H9 (cell line): Measurements from ENCODE around the gene NSMCE4A. TPM values are rescaled to one million over a fixed set of nuclear protein-coding genes. Genes with fewer than 3 reads are reported as not detected.

ENCODE experiments used
- DNase-seq: peaks from one replicate; pipeline ENCODE4 v3.0.0-alpha.2; 2017
- H2AFZ ChIP-seq: one replicate; pipeline ENCODE4 v1.6.1; 2013; ENCODE audit warnings: mild to moderate bottlenecking, low read length, control low read depth, moderate library complexity
- H2AK5ac ChIP-seq: 2 replicates; pipeline ENCODE4 v1.6.1; 2013; ENCODE audit warnings: low read length, control low read depth, mixed read lengths; ENCODE audit not compliant: insufficient read length
- H2BK120ac ChIP-seq: one replicate; pipeline ENCODE4 v1.6.1; 2013; ENCODE audit warnings: low read depth, mild to moderate bottlenecking, low read length, control low read depth, inconsistent platforms; ENCODE audit not compliant: poor library complexity, severe bottlenecking
- H2BK12ac ChIP-seq: 2 replicates; pipeline ENCODE4 v1.6.1; 2013; ENCODE audit warnings: low read length, control low read depth, mixed read lengths, low read depth; ENCODE audit not compliant: insufficient read length
- H2BK15ac ChIP-seq: 2 replicates; pipeline ENCODE4 v1.6.1; 2013; ENCODE audit warnings: low read depth, low read length, control low read depth
- H2BK20ac ChIP-seq: one replicate; pipeline ENCODE4 v1.6.1; 2013; ENCODE audit warnings: low read depth, mild to moderate bottlenecking, low read length, control low read depth, inconsistent platforms; ENCODE audit not compliant: poor library complexity, severe bottlenecking
- H2BK5ac ChIP-seq: 2 replicates; pipeline ENCODE4 v1.6.1; 2013; ENCODE audit warnings: low read length, control low read depth, mixed read lengths; ENCODE audit not compliant: insufficient read length
- H3K14ac ChIP-seq: 2 replicates; pipeline ENCODE4 v1.6.1; 2013; ENCODE audit warnings: low read length, control low read depth; ENCODE audit not compliant: insufficient read depth
- H3K18ac ChIP-seq: 2 replicates; pipeline ENCODE4 v1.6.1; 2013; ENCODE audit warnings: low read depth, mild to moderate bottlenecking, mixed read lengths, low read length, control low read depth; ENCODE audit not compliant: insufficient read length
- H3K23ac ChIP-seq: 2 replicates; pipeline ENCODE4 v1.6.1; 2013; ENCODE audit warnings: low read length, control low read depth, mixed read lengths, low read depth; ENCODE audit not compliant: insufficient read length
- H3K23me2 ChIP-seq: 2 replicates; pipeline ENCODE4 v1.6.1; 2013; ENCODE audit warnings: low read depth, mild to moderate bottlenecking, mixed read lengths, low read length, control low read depth; ENCODE audit not compliant: insufficient read length, poor library complexity, severe bottlenecking
- H3K27ac ChIP-seq: 2 replicates; pipeline ENCODE4 v1.5.1; 2013; ENCODE audit warnings: low read length, control low read depth, mixed read lengths, low read depth; ENCODE audit not compliant: insufficient read length
- H3K27me3 ChIP-seq: 2 replicates; pipeline ENCODE4 v1.6.1; 2013; ENCODE audit warnings: low read length, control low read depth, inconsistent platforms; ENCODE audit not compliant: insufficient read depth
- H3K4ac ChIP-seq: 2 replicates; pipeline ENCODE4 v1.6.1; 2013; ENCODE audit warnings: low read depth, mild to moderate bottlenecking, control low read depth, inconsistent platforms, low read length, moderate library complexity
- H3K4me1 ChIP-seq: 2 replicates; pipeline ENCODE4 v1.6.1; 2013; ENCODE audit warnings: low read length, control low read depth, inconsistent platforms; ENCODE audit not compliant: insufficient read depth
- H3K4me2 ChIP-seq: 2 replicates; pipeline ENCODE4 v1.6.1; 2013; ENCODE audit warnings: low read length, control low read depth, mixed read lengths; ENCODE audit not compliant: insufficient read length, insufficient read depth
- H3K56ac ChIP-seq: 2 replicates; pipeline ENCODE4 v1.6.1; 2013; ENCODE audit warnings: low read depth, mild to moderate bottlenecking, mixed read lengths, low read length, control low read depth; ENCODE audit not compliant: insufficient read length
- H3K79me1 ChIP-seq: 2 replicates; pipeline ENCODE4 v1.6.1; 2013; ENCODE audit warnings: low read depth, mild to moderate bottlenecking, moderate library complexity, low read length, control low read depth, inconsistent platforms; ENCODE audit not compliant: insufficient read depth, poor library complexity, severe bottlenecking
- H3K79me2 ChIP-seq: 2 replicates; pipeline ENCODE4 v1.6.1; 2013; ENCODE audit warnings: low read length, control low read depth, inconsistent platforms; ENCODE audit not compliant: insufficient read depth
- H3K9ac ChIP-seq: 2 replicates; pipeline ENCODE4 v1.6.1; 2013; ENCODE audit warnings: low read length, control low read depth, mixed read lengths; ENCODE audit not compliant: insufficient read length; ENCODE audit errors: extremely low read depth
- H3K9me3 ChIP-seq: one replicate; pipeline ENCODE4 v1.6.1; 2013; ENCODE audit warnings: low read depth, low read length, inconsistent platforms; ENCODE audit not compliant: control insufficient read depth
- H3T11ph ChIP-seq: one replicate; pipeline ENCODE4 v1.6.1; 2013; ENCODE audit warnings: mild to moderate bottlenecking, low read length, control low read depth, inconsistent platforms
- H4K20me1 ChIP-seq: one replicate; pipeline ENCODE4 v1.6.1; 2013; ENCODE audit not compliant: control insufficient read depth, insufficient read length, insufficient read depth
- H4K5ac ChIP-seq: 2 replicates; pipeline ENCODE4 v1.6.1; 2013; ENCODE audit warnings: low read depth, mild to moderate bottlenecking, mixed read lengths, low read length, control low read depth; ENCODE audit not compliant: insufficient read length
- H4K8ac ChIP-seq: replicated peaks from 2 replicates; pipeline ENCODE4 v1.6.1; 2013; ENCODE audit warnings: low read length, control low read depth, mixed read lengths, low read depth; ENCODE audit not compliant: insufficient read length
- H4K91ac ChIP-seq: 2 replicates; pipeline ENCODE4 v1.6.1; 2013; ENCODE audit warnings: low read depth, mild to moderate bottlenecking, moderate library complexity, mixed read lengths, low read length, control low read depth; ENCODE audit not compliant: insufficient read length
- H3K27ac Mint-ChIP-seq, 3 experiments: 2 replicates in 2 of 3; 3 replicates in 1 of 3; pipeline ENCODE4 v1.8.0; 2020 to 2021; ENCODE audit warnings: mixed read lengths in 3 of 3, mild to moderate bottlenecking in 1 of 3, moderate library complexity in 1 of 3
- H3K27me3 Mint-ChIP-seq: 2 replicates; pipeline ENCODE4 v1.8.0; 2021; ENCODE audit warnings: low read depth, mild to moderate bottlenecking, moderate library complexity, mixed read lengths
- H3K36me3 Mint-ChIP-seq, 3 experiments: 2 replicates in 2 of 3; 3 replicates in 1 of 3; pipeline ENCODE4 v1.8.0; 2020 to 2021; ENCODE audit warnings: low read depth in 3 of 3, mixed read lengths in 3 of 3; ENCODE audit not compliant: insufficient read depth in 1 of 3
- H3K4me1 Mint-ChIP-seq, 2 experiments: 2 replicates each; pipeline ENCODE4 v1.8.0; 2020; ENCODE audit warnings: mixed read lengths in 2 of 2
- H3K4me3 Mint-ChIP-seq, 2 experiments: 2 replicates in 1 of 2; 3 replicates in 1 of 2; pipeline ENCODE4 v1.8.0; 2020 to 2021; ENCODE audit warnings: mild to moderate bottlenecking in 2 of 2, mixed read lengths in 2 of 2, moderate library complexity in 1 of 2
- H3K9me3 Mint-ChIP-seq, 2 experiments: 2 replicates in 1 of 2; 3 replicates in 1 of 2; pipeline ENCODE4 v1.8.0; 2020; ENCODE audit warnings: mild to moderate bottlenecking in 2 of 2, mixed read lengths in 2 of 2, moderate library complexity in 1 of 2
- WGBS: extraction: QIAGEN DNeasy Blood & Tissue Kit; methylation state at CpG from one replicate; pipeline ENCODE4 v1.1.7; 2013; ENCODE audit warnings: missing lambda C conversion rate, low lambda C conversion rate, mixed read lengths; ENCODE audit not compliant: insufficient read length; ENCODE audit errors: extremely low coverage; 5-methylcytosine and 5-hydroxymethylcytosine counted together
- total RNA-seq: library from RNA; stranded (reverse); gene quantifications from 2 replicates; pipeline ENCODE4 v1.2.1, GENCODE V29; 2021
- TF ChIP-seq, protein P1 (sequence below): fragments of 200-600 bp; sonication (generic); conservative IDR thresholded peaks from 3 replicates; pipeline ENCODE4 v1.8.0; 2021; ENCODE audit warnings: antibody characterized with exemption, mild to moderate bottlenecking

NSMCE4A gene
- total RNA-seq, 1 experiment from 2014 or later = 59.0 TPM

DNA sequence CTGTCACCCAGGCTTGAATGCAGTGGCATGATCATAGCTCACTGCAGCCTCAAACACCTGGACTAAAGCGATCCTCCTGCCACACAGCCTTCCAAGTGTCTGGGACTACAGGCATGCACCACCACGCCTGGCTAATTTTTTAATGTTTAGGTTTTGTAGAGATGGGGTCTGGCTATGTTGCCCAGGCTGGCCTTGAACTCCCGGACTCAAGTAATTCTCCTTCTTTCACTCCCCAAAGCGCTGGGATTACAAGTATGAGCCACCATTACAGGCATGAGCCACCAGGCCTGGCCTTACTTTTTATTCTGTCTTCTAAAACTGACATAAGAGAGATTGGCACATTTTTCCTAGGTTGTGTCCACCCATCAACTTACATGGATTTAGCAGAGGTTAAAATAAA, 47.3 kb upstream of the NSMCE4A start:
- Histone ChIP-seq H3K79me2 (no peaks in the 10 kb centered on the region), H3K4me1 (no peaks in the 10 kb centered on the region), H3K14ac (no peak overlapping the region), H2BK5ac (no peak overlapping the region), H4K91ac (no peak overlapping the region), H3K23ac (no peak overlapping the region), H3K56ac (no peak overlapping the region), H2BK120ac (no peak overlapping the region), H2AFZ (no peak overlapping the region), H2BK15ac (no peak overlapping the region), H4K8ac (no peak overlapping the region), H3K4me2 (no peak overlapping the region), H3K79me1 (no peaks in the 10 kb centered on the region), H3K23me2 (no peaks in the 10 kb centered on the region), H2AK5ac (no peak overlapping the region), H4K5ac (no peak overlapping the region), H3K18ac (no peak overlapping the region), H3K9ac (no peak overlapping the region), H3K27ac (no peak overlapping the region), H4K20me1 (no peaks in the 10 kb centered on the region), H3K4ac (no peak overlapping the region), H2BK20ac (no peak overlapping the region), H2BK12ac (no peak overlapping the region), H3K27me3 (no peaks in the 10 kb centered on the region), H3T11ph (no peak overlapping the region), H3K9me3 (no peaks in the 10 kb centered on the region)
- no peak overlapping the region for H3K27ac Mint-ChIP-seq
- H3K9me3 Mint-ChIP-seq = no peaks in the 10 kb centered on the region; a peak in 1 of 5 replicates
- H3K4me1 Mint-ChIP-seq = peaks cover 22 to 25% of the 10 kb centered on the region in 2 experiments
- H3K4me3 Mint-ChIP-seq = no peak overlapping the region
- WGBS = no CpG with 5 or more reads among the region's 4 CpGs
- DNase-seq = no peak
- peaks cover 1% of the 10 kb centered on the region for H3K27me3 Mint-ChIP-seq
- no peaks in the 10 kb centered on the region for H3K36me3 Mint-ChIP-seq
- TF ChIP-seq, protein P1, sequence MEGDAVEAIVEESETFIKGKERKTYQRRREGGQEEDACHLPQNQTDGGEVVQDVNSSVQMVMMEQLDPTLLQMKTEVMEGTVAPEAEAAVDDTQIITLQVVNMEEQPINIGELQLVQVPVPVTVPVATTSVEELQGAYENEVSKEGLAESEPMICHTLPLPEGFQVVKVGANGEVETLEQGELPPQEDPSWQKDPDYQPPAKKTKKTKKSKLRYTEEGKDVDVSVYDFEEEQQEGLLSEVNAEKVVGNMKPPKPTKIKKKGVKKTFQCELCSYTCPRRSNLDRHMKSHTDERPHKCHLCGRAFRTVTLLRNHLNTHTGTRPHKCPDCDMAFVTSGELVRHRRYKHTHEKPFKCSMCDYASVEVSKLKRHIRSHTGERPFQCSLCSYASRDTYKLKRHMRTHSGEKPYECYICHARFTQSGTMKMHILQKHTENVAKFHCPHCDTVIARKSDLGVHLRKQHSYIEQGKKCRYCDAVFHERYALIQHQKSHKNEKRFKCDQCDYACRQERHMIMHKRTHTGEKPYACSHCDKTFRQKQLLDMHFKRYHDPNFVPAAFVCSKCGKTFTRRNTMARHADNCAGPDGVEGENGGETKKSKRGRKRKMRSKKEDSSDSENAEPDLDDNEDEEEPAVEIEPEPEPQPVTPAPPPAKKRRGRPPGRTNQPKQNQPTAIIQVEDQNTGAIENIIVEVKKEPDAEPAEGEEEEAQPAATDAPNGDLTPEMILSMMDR = no peak
